GM06990 (cell line): Measurements from ENCODE around the gene CELSR1.

ENCODE experiments used
- DNase-seq: peaks from one replicate; pipeline ENCODE4 v3.0.0-alpha.2; 2011; ENCODE audit not compliant: insufficient read length; ENCODE audit errors: extremely low read depth
- H3K27me3 ChIP-seq: replicated peaks from 2 replicates; pipeline ENCODE4 v1.6.0; 2011; ENCODE audit warnings: low read length; ENCODE audit not compliant: control insufficient read depth, insufficient read depth
- H3K36me3 ChIP-seq: 2 replicates; pipeline ENCODE4 v1.5.1; 2011; ENCODE audit warnings: low read length; ENCODE audit not compliant: control insufficient read depth, insufficient read depth
- H3K4me3 ChIP-seq: replicated peaks from 2 replicates; pipeline ENCODE4 v1.5.1; 2011; ENCODE audit warnings: low read depth, mild to moderate bottlenecking, control low read depth, low read length
- TF ChIP-seq, protein P1 (sequence below): IDR thresholded peaks from 2 replicates; pipeline ENCODE4 v1.5.1; 2011; ENCODE audit warnings: low read length, control low read depth, mild to moderate bottlenecking, inconsistent platforms; ENCODE audit not compliant: insufficient read depth, poor library complexity, severe bottlenecking

The CELSR1 gene

DNA sequence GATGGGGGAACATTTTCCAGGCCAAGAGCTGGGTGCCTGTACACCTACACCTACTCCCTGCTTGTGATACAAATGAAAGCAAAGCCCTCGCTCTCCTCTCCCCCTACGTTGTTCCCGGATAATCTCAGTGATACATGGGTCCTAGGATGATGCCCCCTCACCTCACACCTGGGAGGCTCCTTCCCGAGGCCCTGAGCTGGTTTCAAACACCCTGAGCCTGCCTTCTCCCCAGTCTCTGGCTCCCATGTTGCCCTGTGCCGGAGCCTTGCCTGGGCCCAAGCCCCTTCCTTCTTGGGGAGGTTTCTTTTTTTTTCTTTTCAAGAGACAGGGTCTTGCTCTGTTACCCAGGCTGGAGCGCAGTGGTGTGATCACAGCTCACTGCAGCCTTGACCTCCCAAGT lies 178.7 kb downstream of the CELSR1 start:
- no peak for DNase-seq
- Histone ChIP-seq H3K36me3 (peaks cover 23% of the 10 kb centered on the region), H3K27me3 (no peaks in the 10 kb centered on the region), H3K4me3 (no peak overlapping the region)
- TF ChIP-seq, protein P1, sequence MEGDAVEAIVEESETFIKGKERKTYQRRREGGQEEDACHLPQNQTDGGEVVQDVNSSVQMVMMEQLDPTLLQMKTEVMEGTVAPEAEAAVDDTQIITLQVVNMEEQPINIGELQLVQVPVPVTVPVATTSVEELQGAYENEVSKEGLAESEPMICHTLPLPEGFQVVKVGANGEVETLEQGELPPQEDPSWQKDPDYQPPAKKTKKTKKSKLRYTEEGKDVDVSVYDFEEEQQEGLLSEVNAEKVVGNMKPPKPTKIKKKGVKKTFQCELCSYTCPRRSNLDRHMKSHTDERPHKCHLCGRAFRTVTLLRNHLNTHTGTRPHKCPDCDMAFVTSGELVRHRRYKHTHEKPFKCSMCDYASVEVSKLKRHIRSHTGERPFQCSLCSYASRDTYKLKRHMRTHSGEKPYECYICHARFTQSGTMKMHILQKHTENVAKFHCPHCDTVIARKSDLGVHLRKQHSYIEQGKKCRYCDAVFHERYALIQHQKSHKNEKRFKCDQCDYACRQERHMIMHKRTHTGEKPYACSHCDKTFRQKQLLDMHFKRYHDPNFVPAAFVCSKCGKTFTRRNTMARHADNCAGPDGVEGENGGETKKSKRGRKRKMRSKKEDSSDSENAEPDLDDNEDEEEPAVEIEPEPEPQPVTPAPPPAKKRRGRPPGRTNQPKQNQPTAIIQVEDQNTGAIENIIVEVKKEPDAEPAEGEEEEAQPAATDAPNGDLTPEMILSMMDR: no peak

DNA sequence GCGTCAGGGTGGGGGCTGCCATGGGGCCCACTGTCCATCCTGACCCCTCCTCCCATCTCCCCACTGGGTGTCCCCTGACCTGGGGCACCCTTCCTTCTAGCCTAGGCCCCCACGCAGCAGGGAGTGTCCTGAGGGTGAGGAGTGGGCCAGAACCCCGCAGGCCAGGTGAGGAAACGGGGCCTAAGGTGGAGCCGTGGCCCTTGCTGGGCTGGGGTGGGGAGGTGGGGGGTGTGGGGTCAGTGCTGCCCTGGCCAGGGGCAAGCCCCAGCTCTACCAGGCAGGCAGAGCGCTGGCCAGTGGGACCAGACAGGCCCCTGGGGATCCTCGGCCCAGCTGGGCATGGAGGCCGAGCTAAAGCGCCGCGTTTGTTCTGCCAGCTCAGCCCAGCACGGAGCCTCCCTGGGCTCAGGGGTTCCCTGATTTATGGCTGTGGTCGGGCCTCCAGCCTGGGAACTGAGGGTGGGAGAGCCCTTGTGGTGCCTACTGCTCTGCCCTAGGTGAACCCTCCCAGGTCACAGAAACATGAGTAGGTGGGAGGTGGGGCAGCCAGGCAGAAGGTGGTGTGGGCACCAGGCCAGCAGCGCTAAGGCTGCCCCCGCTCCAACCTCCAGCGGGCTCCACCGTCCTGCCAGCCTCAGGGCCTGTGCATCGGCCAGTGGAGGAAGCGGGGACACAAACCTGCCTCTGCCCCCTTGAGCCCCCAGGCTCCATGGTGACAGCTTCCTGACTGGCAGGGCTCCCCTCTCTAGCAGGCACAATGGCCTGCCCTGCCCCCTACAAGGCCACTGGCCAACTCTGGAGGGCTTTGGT lies 179.5 kb downstream of the CELSR1 start:
- Histone ChIP-seq H3K4me3 (no peak overlapping the region), H3K36me3 (peaks cover 27% of the 10 kb centered on the region), H3K27me3 (no peaks in the 10 kb centered on the region)
- DNase-seq: no peak
- TF ChIP-seq, protein P1: no peak

DNA sequence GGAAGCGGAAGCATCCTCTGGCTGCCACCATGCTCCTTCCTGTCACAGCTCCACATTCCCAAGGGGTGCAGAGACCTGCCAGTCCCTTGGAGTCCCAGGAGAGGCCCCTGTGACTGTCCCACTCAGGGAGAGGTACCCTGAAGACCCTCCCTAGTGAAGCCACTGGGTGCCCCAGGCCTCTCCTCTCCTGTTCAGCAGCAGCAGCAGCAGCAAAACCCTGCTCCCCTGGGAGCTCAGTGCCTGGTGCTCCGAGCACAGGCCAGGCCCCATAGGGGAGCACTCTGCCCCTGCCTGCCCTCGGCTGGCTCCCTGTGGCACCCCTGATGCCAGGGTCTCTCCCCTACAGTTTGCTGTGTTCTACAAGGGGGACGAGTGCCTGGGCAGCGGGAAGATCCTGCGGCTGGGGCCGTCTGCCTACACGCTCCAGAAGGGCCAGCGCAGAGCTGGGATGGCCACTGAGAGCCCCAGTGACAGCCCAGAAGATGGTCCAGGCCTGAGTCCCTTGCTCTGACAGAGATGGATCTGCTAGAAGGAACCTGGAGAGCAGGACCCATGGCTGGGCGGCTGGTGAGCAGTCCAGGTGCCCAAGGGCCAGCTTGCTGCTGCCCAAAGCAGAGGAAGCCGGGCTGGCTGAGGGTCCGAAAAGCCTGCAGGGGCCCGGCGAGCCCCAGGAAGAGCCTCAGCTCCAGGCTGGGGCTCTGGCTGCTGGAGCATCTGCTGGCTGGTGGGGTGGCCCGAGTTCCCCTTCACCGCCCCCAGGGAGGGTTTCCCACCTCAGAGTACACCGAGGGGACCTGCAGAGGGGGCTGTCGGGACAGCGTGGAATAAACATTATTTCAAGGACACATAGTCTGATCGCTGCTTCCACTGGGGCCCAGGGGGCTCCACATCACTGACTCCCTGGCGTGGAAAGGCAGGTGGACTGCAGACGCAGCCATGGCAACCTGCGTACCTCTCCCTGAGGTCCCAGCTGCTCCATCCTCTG lies 180.6 kb downstream of the CELSR1 start:
- H3K4me3 ChIP-seq: no peak overlapping the region
- TF ChIP-seq, protein P1: no peak
- no peaks in the 10 kb centered on the region for H3K27me3 ChIP-seq
- H3K36me3 ChIP-seq: peaks cover 31% of the 10 kb centered on the region
- DNase-seq: no peak

DNA sequence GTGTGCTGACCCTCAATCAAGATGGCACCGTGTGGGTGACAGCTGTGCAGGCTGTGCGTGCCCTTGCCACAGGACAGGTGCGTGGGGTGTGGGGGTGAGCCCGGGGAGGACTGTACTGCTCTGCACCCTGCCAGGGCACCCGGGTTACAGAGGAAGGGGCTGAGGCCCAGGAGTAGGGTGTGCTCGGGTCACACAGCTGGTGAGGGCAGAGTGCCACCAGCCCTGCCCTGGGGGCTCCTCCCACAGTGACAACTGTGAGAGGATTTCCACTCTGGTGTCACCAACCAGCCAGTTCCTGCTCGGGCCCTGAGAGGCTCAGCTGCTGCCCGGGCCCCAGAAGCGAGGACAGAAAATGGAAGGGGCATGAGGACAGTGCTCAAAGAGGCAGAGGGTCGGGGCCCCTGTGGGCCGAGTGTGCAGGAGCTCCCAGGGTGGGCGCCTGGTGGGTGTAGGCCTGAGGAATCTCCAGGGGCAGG lies 181.4 kb downstream of the CELSR1 start:
- no peak for DNase-seq
- TF ChIP-seq, protein P1: no peak
- Histone ChIP-seq H3K36me3 (peaks cover 38% of the 10 kb centered on the region), H3K4me3 (no peak overlapping the region), H3K27me3 (no peaks in the 10 kb centered on the region)

DNA sequence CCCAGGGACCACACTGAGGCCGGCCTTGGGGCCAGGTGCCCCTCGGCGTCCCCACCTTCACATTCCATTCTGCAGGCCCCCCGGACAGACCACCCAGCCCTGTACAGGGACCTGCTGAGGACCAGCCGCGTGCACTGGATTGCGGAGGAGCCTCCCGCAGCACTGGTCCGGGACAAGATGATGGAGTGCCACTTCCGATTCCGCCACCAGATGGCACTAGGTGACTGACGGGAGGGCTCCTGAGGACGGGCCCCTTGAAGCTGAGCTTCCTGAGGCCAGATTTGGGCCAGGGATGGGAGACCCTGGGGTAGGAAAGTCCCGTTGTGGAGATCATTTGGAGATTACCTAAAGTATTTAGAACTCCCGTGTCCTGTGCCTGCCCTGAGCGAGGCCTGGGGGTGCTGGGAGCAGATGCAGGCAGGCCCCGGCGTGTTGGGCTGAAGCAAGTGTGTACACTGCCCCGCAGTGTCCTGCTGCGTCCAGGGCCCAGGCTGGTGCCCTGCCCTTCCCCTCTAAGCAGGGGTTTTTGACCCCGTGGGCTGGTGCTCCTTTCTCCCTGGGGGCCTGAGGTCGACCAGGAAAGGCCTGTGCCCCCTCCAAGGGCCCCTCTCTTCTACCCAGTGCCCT lies 181.9 kb downstream of the CELSR1 start:
- no peak overlapping the region for H3K4me3 ChIP-seq
- peaks cover 42% of the 10 kb centered on the region for H3K36me3 ChIP-seq
- no peak for DNase-seq
- TF ChIP-seq, protein P1: peak; percentile 76
- no peaks in the 10 kb centered on the region for H3K27me3 ChIP-seq
